ENCODE results near the gene FAM53A.

Gene FAM53A

GRCh38 chr4:1683736-1684505 lies at the start of gene FAM53A:
FAM53A (minus strand) TSS chr4:1684313; CDS start chr4:1668741, 15,572 bp downstream.
- Mint-ChIP-seq H3K27me3 (no peaks in the 10 kb centered on the region), H3K4me1 (ENCODE audit: low read depth) (peaks cover 13% of the 10 kb centered on the region), H3K9me3 (no peaks in the 10 kb centered on the region), H3K4me3 (peak within 1 kb of the TSS; percentile 70), H3K27ac (peak within 1 kb of the TSS; percentile 67), H3K36me3 (ENCODE audit: low read depth) (no peaks in the 10 kb centered on the region)
- intact Hi-C loops (cut with micrococcal nuclease), result loop anchor here (1.0 to 2.0 kb wide), 2 partner anchors 28 to 103 kb away; partner anchors contain the start of gene SLBP

GRCh38 chr4:1732911-1733310 lies 48.8 kb upstream of the FAM53A start:
- peaks cover 22% of the 10 kb centered on the region for H3K4me1 Mint-ChIP-seq (ENCODE audit: low read depth)
- no peak overlapping the region for H3K27ac Mint-ChIP-seq
- no peaks in the 10 kb centered on the region for H3K27me3 Mint-ChIP-seq
- peaks cover 16% of the 10 kb centered on the region for H3K9me3 Mint-ChIP-seq
- peaks cover 100% of the 10 kb centered on the region for H3K36me3 Mint-ChIP-seq (ENCODE audit: low read depth)
- no peak overlapping the region for H3K4me3 Mint-ChIP-seq
- intact Hi-C loops (cut with micrococcal nuclease), result no loop called here

- no peak overlapping the region for H3K27ac Mint-ChIP-seq
- no peak overlapping the region for H3K4me3 Mint-ChIP-seq
- intact Hi-C loops (cut with micrococcal nuclease), result no loop called here
- H3K27me3 Mint-ChIP-seq, result no peaks in the 10 kb centered on the region
- no peaks in the 10 kb centered on the region for H3K9me3 Mint-ChIP-seq
- H3K4me1 Mint-ChIP-seq (ENCODE audit: low read depth), result peaks cover 39% of the 10 kb centered on the region
- peaks cover 93% of the 10 kb centered on the region for H3K36me3 Mint-ChIP-seq (ENCODE audit: low read depth)
These were observed 47.1 kb upstream of the FAM53A start for GRCh38 chr4:1731180-1731579.

- no peaks in the 10 kb centered on the region for H3K9me3 Mint-ChIP-seq
- intact Hi-C loops (cut with micrococcal nuclease), result no loop called here
- H3K27me3 Mint-ChIP-seq, result no peaks in the 10 kb centered on the region
- no peak overlapping the region for H3K27ac Mint-ChIP-seq
- no peak overlapping the region for H3K4me3 Mint-ChIP-seq
- H3K36me3 Mint-ChIP-seq (ENCODE audit: low read depth), result peaks cover 93% of the 10 kb centered on the region
- H3K4me1 Mint-ChIP-seq (ENCODE audit: low read depth), result peaks cover 45% of the 10 kb centered on the region
These were observed 46.5 kb upstream of the FAM53A start for GRCh38 chr4:1730532-1731135.

GRCh38 chr4:1728061-1728980 lies 44.2 kb upstream of the FAM53A start:
- intact Hi-C loops (cut with micrococcal nuclease), result loop anchor here (10.0 kb wide), 1 partner anchor 384 kb away; the partner anchor contains the start of gene UVSSA
- Mint-ChIP-seq H3K27ac (peak overlapping the region; percentile 96), H3K36me3 (ENCODE audit: low read depth) (peaks cover 92% of the 10 kb centered on the region), H3K9me3 (no peaks in the 10 kb centered on the region), H3K4me3 (peak overlapping the region; percentile 71), H3K27me3 (no peaks in the 10 kb centered on the region), H3K4me1 (ENCODE audit: low read depth) (peaks cover 68% of the 10 kb centered on the region)

- peaks cover 86% of the 10 kb centered on the region for H3K36me3 Mint-ChIP-seq (ENCODE audit: low read depth)
- H3K27me3 Mint-ChIP-seq, result no peaks in the 10 kb centered on the region
- H3K4me1 Mint-ChIP-seq (ENCODE audit: low read depth), result peaks cover 77% of the 10 kb centered on the region
- H3K9me3 Mint-ChIP-seq, result no peaks in the 10 kb centered on the region
- H3K4me3 Mint-ChIP-seq, result peak overlapping the region; percentile 71
- peak overlapping the region; percentile 96 for H3K27ac Mint-ChIP-seq
- intact Hi-C loops (cut with micrococcal nuclease), result loop anchor here (2.0 to 10.0 kb wide), 2 partner anchors 15 to 383 kb away; partner anchors contain the start of genes SLBP and UVSSA
These were observed 43.3 kb upstream of the FAM53A start for GRCh38 chr4:1727117-1728031.

GRCh38 chr4:1726146-1726934 lies 42.2 kb upstream of the FAM53A start:
- Mint-ChIP-seq H3K27me3 (no peaks in the 10 kb centered on the region), H3K27ac (peak overlapping the region; percentile 96), H3K9me3 (no peaks in the 10 kb centered on the region), H3K36me3 (ENCODE audit: low read depth) (peaks cover 82% of the 10 kb centered on the region), H3K4me3 (peak overlapping the region; percentile 71), H3K4me1 (ENCODE audit: low read depth) (peaks cover 84% of the 10 kb centered on the region)
- intact Hi-C loops (cut with micrococcal nuclease), result loop anchor here (1.0 to 10.0 kb wide), 3 partner anchors 14 to 382 kb away; partner anchors contain the start of genes SLBP and UVSSA

- Mint-ChIP-seq H3K36me3 (ENCODE audit: low read depth) (peaks cover 81% of the 10 kb centered on the region), H3K27ac (peak overlapping the region; percentile 96), H3K27me3 (no peaks in the 10 kb centered on the region), H3K4me3 (peak overlapping the region; percentile 4), H3K4me1 (ENCODE audit: low read depth) (peaks cover 85% of the 10 kb centered on the region), H3K9me3 (no peaks in the 10 kb centered on the region)
- intact Hi-C loops (cut with micrococcal nuclease), result loop anchor here (10.0 kb wide), 1 partner anchor 381 kb away; the partner anchor contains the start of gene UVSSA
These were observed 41.4 kb upstream of the FAM53A start for GRCh38 chr4:1725521-1725920.

- H3K4me1 Mint-ChIP-seq (ENCODE audit: low read depth), result peaks cover 88% of the 10 kb centered on the region
- H3K27me3 Mint-ChIP-seq, result no peaks in the 10 kb centered on the region
- H3K4me3 Mint-ChIP-seq, result peak overlapping the region; percentile 93
- no peaks in the 10 kb centered on the region for H3K9me3 Mint-ChIP-seq
- peaks cover 78% of the 10 kb centered on the region for H3K36me3 Mint-ChIP-seq (ENCODE audit: low read depth)
- peak overlapping the region; percentile 96 for H3K27ac Mint-ChIP-seq
- intact Hi-C loops (cut with micrococcal nuclease), result loop anchor here (10.0 kb wide), 1 partner anchor 378 kb away; the partner anchor contains the start of gene UVSSA
These were observed 39.2 kb upstream of the FAM53A start for GRCh38 chr4:1723131-1723801.

- Mint-ChIP-seq H3K4me1 (ENCODE audit: low read depth) (peaks cover 88% of the 10 kb centered on the region), H3K36me3 (ENCODE audit: low read depth) (peaks cover 78% of the 10 kb centered on the region), H3K27me3 (no peaks in the 10 kb centered on the region), H3K4me3 (peak overlapping the region; percentile 93), H3K27ac (peak overlapping the region; percentile 96), H3K9me3 (no peaks in the 10 kb centered on the region)
- intact Hi-C loops (cut with micrococcal nuclease), result loop anchor here (10.0 kb wide), 1 partner anchor 378 kb away; the partner anchor contains the start of gene UVSSA
These were observed 38.5 kb upstream of the FAM53A start for GRCh38 chr4:1722551-1723118.

- H3K36me3 Mint-ChIP-seq (ENCODE audit: low read depth), result peaks cover 83% of the 10 kb centered on the region
- H3K4me1 Mint-ChIP-seq (ENCODE audit: low read depth), result peaks cover 84% of the 10 kb centered on the region
- H3K9me3 Mint-ChIP-seq, result no peaks in the 10 kb centered on the region
- no peaks in the 10 kb centered on the region for H3K27me3 Mint-ChIP-seq
- H3K27ac Mint-ChIP-seq, result peak overlapping the region; percentile 96
- peak overlapping the region; percentile 93 for H3K4me3 Mint-ChIP-seq
- intact Hi-C loops (cut with micrococcal nuclease), result loop anchor here (1.0 to 10.0 kb wide), 2 partner anchors 10 to 377 kb away; partner anchors contain the start of genes SLBP and UVSSA
These were observed 37.8 kb upstream of the FAM53A start for GRCh38 chr4:1721666-1722550.

Data from dendritic cell treated with granulocyte-macrophage colony-stimulating factor and Interleukin-4, amounts not matched to agents 40 ng/mL and 50 ng/mL, for 4 days (primary cell).